ENCODE measurements around the gene NHLRC4.

The NHLRC4 gene

GRCh38 chr16:606656-607307, 40.0 kb downstream of the NHLRC4 start:
- no peak for DNase-seq

GRCh38 chr16:608019-608418, 41.2 kb downstream of the NHLRC4 start:
- no peak for DNase-seq

- DNase-seq = no peak
Measured at GRCh38 chr16:609316-609715, 42.5 kb downstream of the NHLRC4 start.

DNA sequence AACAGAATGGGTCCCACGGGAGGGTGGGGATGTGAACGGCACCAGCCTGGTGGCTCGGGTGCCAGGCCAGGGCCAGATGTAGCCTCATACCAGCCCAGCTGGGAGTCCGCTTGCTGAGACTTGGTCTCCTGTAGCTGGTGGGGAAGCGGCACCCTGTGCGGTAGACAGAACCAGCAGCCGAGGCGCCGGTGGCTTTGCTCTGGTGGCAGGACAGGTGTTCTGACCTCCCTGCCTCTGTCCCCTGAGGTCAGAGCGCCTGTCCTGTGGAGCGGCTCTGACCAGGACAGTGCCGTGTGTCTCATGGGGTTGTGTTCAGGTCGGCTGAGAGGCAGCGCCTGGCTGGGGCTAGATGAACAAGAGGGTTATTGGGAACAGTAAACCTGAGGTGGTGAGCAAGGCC, 43.2 kb downstream of the NHLRC4 start:
- no peak for DNase-seq

GRCh38 chr16:610513-611381, 43.9 kb downstream of the NHLRC4 start:
- no peak for DNase-seq

DNA sequence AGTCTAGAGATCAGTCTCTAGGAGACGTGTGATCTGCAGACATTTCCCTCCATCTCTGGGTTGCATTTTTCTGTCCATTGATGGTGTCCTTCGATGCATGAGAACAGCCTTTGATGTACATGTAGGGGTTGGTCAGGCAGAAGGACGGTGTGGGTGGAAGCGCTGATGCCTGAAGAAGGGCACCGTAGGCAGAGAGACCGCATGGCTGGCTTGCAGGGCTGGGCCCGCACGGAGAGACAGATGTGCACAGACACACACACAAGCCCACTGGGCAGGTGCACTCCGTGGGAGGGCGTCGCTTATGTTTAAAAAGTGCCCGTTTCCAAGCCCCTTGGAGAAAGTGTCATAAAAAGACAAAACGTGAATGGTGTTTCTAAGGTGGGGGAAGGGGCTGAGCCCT, 48.3 kb downstream of the NHLRC4 start:
- no peak for DNase-seq

GRCh38 chr16:616733-617586, 50.2 kb downstream of the NHLRC4 start:
- DNase-seq = no peak

DNA sequence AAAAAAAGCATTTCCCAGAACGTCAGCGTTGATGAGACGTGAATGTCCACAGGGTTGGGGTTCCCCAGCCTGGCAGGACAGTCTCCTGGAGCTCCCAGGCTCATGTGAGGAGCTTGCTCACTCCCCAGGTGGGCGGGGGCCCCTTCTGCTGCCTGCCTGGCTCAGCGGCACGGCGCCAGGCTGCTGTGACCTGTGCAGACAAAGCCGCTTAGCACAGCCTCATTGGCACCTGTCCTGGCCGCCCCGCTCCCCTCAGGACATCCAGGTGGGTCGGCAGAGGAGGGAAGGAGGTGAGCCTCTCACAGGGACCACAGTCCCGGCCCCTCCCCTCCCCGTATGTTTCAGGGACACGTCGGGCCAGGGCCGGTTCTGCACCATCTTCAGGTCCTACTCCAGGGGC, 51.0 kb downstream of the NHLRC4 start:
- DNase-seq = no peak
